ENCODE data around the gene PRRT1. TPM values are rescaled to one million over a fixed set of nuclear protein-coding genes. Genes with fewer than 3 reads are reported as not detected.

PRRT1 gene
- total RNA-seq, 2 donors from 2014 or later: 3.8 to 6.8 TPM

GRCh38 chr6:32170294-32170693, 18.6 kb upstream of the PRRT1 start:
- ATAC-seq (ENCODE audit: insufficient number of reproducible peaks, low FRiP score, low read depth): no peak
- no peak for DNase-seq (ENCODE audit: low spot score)
- Histone ChIP-seq H3K27ac (no peak overlapping the region), H3K4me1 (ENCODE audit: control insufficient read depth in 1 of 2, low read depth in 2 of 2) (peaks cover 3 to 10% of the 10 kb centered on the region in 2 donors), H3K36me3 (peaks cover 28% of the 10 kb centered on the region), H3K27me3 (replicated peaks; ENCODE audit: insufficient read depth) (no peaks in the 10 kb centered on the region), H3K9me3 (no peaks in the 10 kb centered on the region), H3K4me3 (no peak overlapping the region)
- TF ChIP-seq CTCF (IDR thresholded peaks at IDR 0.05): no peak

DNA sequence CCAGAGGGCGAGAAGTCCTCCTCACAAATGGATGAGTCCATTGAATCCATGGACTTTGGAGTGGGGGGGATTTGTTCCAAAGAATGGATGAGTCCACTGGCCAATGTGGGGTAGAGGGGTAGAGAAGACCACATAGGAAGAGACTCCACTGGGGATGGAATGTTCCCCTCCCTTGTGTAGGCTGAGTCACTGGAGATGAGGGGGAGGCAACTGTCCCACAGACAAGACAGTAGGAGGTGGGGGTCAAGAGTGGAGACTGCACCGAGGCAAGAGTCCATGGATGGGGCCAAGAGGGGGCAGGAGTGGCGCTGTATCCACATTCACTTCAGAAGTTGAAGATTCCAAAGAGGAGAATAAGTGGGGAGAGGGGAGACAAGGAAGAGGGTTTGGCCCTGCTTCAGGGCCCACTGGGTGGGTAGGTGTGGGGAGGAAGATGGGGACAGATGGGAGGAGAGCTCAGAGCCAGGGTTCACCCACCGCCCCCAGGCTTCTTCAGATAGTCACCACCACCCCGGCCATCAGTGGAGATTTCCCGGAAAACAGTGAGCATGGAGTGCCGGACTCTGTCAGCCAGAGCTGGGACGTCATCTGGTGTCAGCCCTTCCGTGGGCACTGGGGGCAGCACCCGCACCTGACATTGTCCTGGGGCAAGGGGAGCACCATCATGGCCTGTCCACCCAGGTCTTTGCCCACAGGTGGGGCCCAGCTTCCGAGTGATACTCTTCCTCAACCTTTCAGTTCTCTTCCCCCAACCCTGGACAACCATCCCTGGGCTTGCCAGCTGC, 17.3 kb upstream of the PRRT1 start:
- Histone ChIP-seq H3K4me1 (ENCODE audit: control insufficient read depth in 1 of 2, low read depth in 2 of 2) (no peaks in the 10 kb centered on the region), H3K36me3 (peaks cover 28% of the 10 kb centered on the region), H3K9me3 (no peaks in the 10 kb centered on the region), H3K27ac (no peak overlapping the region), H3K27me3 (replicated peaks; ENCODE audit: insufficient read depth) (no peaks in the 10 kb centered on the region), H3K4me3 (no peak overlapping the region)
- DNase-seq (ENCODE audit: low spot score) (no peak), ATAC-seq (ENCODE audit: insufficient number of reproducible peaks, low FRiP score, low read depth) (no peak)
- TF ChIP-seq CTCF (IDR thresholded peaks at IDR 0.05): no peak

DNA sequence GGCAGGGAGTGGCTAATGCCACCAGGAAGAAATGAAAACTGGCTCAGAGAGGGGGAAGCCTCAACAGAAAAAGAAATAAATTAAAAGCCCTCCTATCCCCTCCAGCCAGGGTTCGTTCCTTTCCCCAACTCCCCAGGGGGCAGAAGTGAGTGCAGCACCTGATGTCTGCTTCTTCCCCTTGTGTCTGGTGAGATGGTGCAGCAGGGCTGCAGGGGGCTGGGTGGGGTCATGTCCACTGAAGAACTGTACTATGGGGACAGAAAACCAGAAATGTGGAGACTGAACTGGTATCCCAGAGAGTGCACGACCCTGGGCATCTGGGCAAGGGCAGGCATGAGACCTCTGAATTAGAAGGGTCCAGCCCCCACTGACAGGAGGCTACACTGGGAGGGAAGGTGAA, 16.6 kb upstream of the PRRT1 start:
- no peaks in the 10 kb centered on the region for H3K9me3 ChIP-seq
- H3K36me3 ChIP-seq: peaks cover 28% of the 10 kb centered on the region
- no peak for TF ChIP-seq CTCF (IDR thresholded peaks at IDR 0.05)
- no peaks in the 10 kb centered on the region for H3K4me1 ChIP-seq (ENCODE audit: control insufficient read depth in 1 of 2, low read depth in 2 of 2)
- no peaks in the 10 kb centered on the region for H3K27me3 ChIP-seq (replicated peaks; ENCODE audit: insufficient read depth)
- H3K27ac ChIP-seq: no peak overlapping the region
- ATAC-seq (ENCODE audit: insufficient number of reproducible peaks, low FRiP score, low read depth) (no peak), DNase-seq (ENCODE audit: low spot score) (no peak)
- H3K4me3 ChIP-seq: no peak overlapping the region

DNA sequence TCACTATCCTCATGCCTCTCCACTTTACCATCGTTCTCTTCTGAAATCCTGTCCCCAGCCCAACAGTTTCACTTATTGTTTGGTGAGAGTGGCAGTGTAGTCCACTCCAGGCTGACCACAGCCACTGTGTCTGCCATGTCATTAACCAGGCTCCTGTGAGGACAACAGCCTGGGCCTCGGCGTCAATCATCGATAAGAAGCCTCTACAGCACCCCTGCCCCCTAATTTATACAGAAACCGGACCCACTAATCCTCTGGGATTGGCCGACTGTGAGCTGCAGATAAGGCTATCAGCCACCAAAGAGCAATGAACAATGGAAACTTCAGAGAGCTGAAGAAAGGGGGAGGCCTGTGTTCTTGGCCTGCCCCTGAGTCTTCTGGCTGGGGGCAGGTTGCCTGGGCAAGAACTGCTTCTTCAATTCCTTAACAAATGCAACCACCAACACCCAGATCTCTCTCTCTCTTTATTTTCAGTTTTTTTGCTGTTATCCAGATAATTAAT, 16.1 kb upstream of the PRRT1 start:
- no peak for ATAC-seq (ENCODE audit: insufficient number of reproducible peaks, low FRiP score, low read depth)
- no peaks in the 10 kb centered on the region for H3K27me3 ChIP-seq (replicated peaks; ENCODE audit: insufficient read depth)
- H3K36me3 ChIP-seq: peaks cover 28% of the 10 kb centered on the region
- no peak overlapping the region for H3K4me3 ChIP-seq
- no peak for TF ChIP-seq CTCF (IDR thresholded peaks at IDR 0.05)
- H3K4me1 ChIP-seq (ENCODE audit: control insufficient read depth in 1 of 2, low read depth in 2 of 2): no peaks in the 10 kb centered on the region
- no peak overlapping the region for H3K27ac ChIP-seq
- no peaks in the 10 kb centered on the region for H3K9me3 ChIP-seq
- no peak for DNase-seq (ENCODE audit: low spot score)

DNA sequence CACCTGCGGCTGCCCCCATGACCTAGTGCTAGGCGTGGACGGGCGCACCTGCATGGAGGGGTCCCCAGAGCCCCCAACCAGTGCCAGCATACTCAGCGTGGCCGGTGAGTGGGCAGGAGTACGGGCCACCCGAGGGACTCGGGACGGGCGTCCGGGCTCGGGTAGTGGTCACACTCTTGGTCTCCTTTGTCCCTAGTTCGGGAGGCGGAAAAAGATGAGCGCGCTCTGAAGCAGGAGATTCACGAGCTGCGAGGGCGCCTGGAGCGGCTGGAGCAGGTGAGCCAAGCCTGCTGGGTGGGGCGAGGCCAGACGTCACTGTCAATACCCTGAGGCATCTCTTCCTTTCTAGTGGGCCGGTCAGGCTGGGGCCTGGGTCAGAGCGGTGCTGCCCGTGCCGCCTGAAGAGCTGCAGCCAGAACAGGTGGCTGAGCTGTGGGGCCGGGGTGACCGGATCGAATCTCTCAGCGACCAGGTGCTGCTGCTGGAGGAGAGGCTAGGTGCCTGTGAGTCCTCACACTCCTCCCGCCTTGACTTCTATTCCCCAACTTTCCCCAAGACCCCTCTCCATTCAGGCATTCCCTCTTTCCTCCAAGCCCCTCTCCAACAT, 15.5 kb upstream of the PRRT1 start:
- ATAC-seq (ENCODE audit: insufficient number of reproducible peaks, low FRiP score, low read depth): no peak
- Histone ChIP-seq H3K9me3 (no peaks in the 10 kb centered on the region), H3K36me3 (peaks cover 28% of the 10 kb centered on the region), H3K27ac (no peak overlapping the region), H3K4me1 (ENCODE audit: control insufficient read depth in 1 of 2, low read depth in 2 of 2) (no peaks in the 10 kb centered on the region), H3K4me3 (no peak overlapping the region), H3K27me3 (replicated peaks; ENCODE audit: insufficient read depth) (no peaks in the 10 kb centered on the region)
- no peak for TF ChIP-seq CTCF (IDR thresholded peaks at IDR 0.05)
- DNase-seq (ENCODE audit: low spot score): no peak

Data from thoracic aorta (tissue), 2 donors.